Effector memory CD4-positive, alpha-beta T cell (primary cell): ENCODE data around the gene RAD9B.
"Not testable (repeated sequence)": the region's sequence is repeated elsewhere in the genome, so short reads cannot be mapped to it uniquely, and the experiment has no call there.

Source experiments
- DNase-seq, 3 donors: peaks; one replicate each; pipeline ENCODE4 v3.0.0-alpha.2; 2020
- H3K27ac ChIP-seq: 2 replicates; pipeline ENCODE4 v1.7.0; 2013; ENCODE audit warnings: mild to moderate bottlenecking, low read length, moderate library complexity; ENCODE audit not compliant: insufficient read depth, poor library complexity, severe bottlenecking
- H3K27me3 ChIP-seq: replicated peaks from 2 replicates; pipeline ENCODE4 v1.7.0; 2013; ENCODE audit warnings: mild to moderate bottlenecking, low read length; ENCODE audit not compliant: insufficient read depth, control insufficient read depth, poor library complexity, severe bottlenecking
- H3K36me3 ChIP-seq: 2 replicates; pipeline ENCODE4 v1.7.0; 2013; ENCODE audit warnings: mild to moderate bottlenecking, low read length, moderate library complexity; ENCODE audit not compliant: control insufficient read depth, insufficient read depth
- H3K4me1 ChIP-seq: 2 replicates; pipeline ENCODE4 v1.7.0; 2013; ENCODE audit warnings: low read length, mild to moderate bottlenecking; ENCODE audit not compliant: control insufficient read depth, insufficient read depth, poor library complexity, severe bottlenecking
- H3K4me3 ChIP-seq: 2 replicates; pipeline ENCODE4 v1.7.0; 2013; ENCODE audit warnings: low read length, low read depth, mild to moderate bottlenecking; ENCODE audit not compliant: insufficient read depth, poor library complexity, severe bottlenecking
- H3K9me3 ChIP-seq: 2 replicates; pipeline ENCODE4 v1.7.0; 2013; ENCODE audit warnings: mild to moderate bottlenecking, low read length, moderate library complexity; ENCODE audit not compliant: control insufficient read depth

The RAD9B gene

GRCh38 chr12:110475426-110475825 lies 26.7 kb upstream of the RAD9B start:
- Histone ChIP-seq H3K4me3 (no peak overlapping the region), H3K36me3 (peaks cover 3% of the 10 kb centered on the region)

GRCh38 chr12:110498984-110499706 lies 3.0 kb upstream of the RAD9B start:
- Histone ChIP-seq H3K9me3 (no peaks in the 10 kb centered on the region), H3K27me3 (no peaks in the 10 kb centered on the region), H3K27ac (no peak overlapping the region), H3K36me3 (peaks cover 9% of the 10 kb centered on the region), H3K4me3 (no peak overlapping the region), H3K4me1 (peaks cover 10% of the 10 kb centered on the region)
- DNase-seq = no peak

More at GRCh38 chr12:110475426-110475825, 26.7 kb upstream of the RAD9B start:
- no peaks in the 10 kb centered on the region for H3K4me1 ChIP-seq
- no peaks in the 10 kb centered on the region for H3K27me3 ChIP-seq
- no peak for DNase-seq
- H3K9me3 ChIP-seq = no peaks in the 10 kb centered on the region
- no peak overlapping the region for H3K27ac ChIP-seq

- H3K4me3 ChIP-seq = peak overlapping the region; percentile 83
- no peak for DNase-seq
- no peaks in the 10 kb centered on the region for H3K9me3 ChIP-seq
- H3K27me3 ChIP-seq = no peaks in the 10 kb centered on the region
- peaks cover 10% of the 10 kb centered on the region for H3K4me1 ChIP-seq
- H3K36me3 ChIP-seq = no peaks in the 10 kb centered on the region
- H3K27ac ChIP-seq = peak overlapping the region; percentile 90
These were observed 756 bp upstream of the RAD9B start for GRCh38 chr12:110501399-110501751.

- H3K27ac ChIP-seq = no peak overlapping the region
- H3K4me3 ChIP-seq = no peak overlapping the region
- no peaks in the 10 kb centered on the region for H3K9me3 ChIP-seq
- peaks cover 10% of the 10 kb centered on the region for H3K4me1 ChIP-seq
- no peak for DNase-seq
- H3K27me3 ChIP-seq = no peaks in the 10 kb centered on the region
- no peaks in the 10 kb centered on the region for H3K36me3 ChIP-seq
These were observed 1.3 kb downstream of the RAD9B start for GRCh38 chr12:110503432-110503831.

GRCh38 chr12:110505332-110505731 lies 3.2 kb downstream of the RAD9B start:
- peaks cover 10% of the 10 kb centered on the region for H3K4me1 ChIP-seq
- DNase-seq = no peak
- no peak overlapping the region for H3K27ac ChIP-seq
- no peak overlapping the region for H3K4me3 ChIP-seq
- H3K36me3 ChIP-seq = no peaks in the 10 kb centered on the region
- H3K27me3 ChIP-seq = no peaks in the 10 kb centered on the region
- no peaks in the 10 kb centered on the region for H3K9me3 ChIP-seq

- no peaks in the 10 kb centered on the region for H3K4me1 ChIP-seq
- no peak for DNase-seq
- H3K27me3 ChIP-seq = no peaks in the 10 kb centered on the region
- no peak overlapping the region for H3K27ac ChIP-seq
- H3K36me3 ChIP-seq = no peaks in the 10 kb centered on the region
- no peaks in the 10 kb centered on the region for H3K9me3 ChIP-seq
- H3K4me3 ChIP-seq = no peak overlapping the region
These were observed 6.0 kb downstream of the RAD9B start for GRCh38 chr12:110508071-110508586.

GRCh38 chr12:110513842-110514241 lies 11.7 kb downstream of the RAD9B start:
- Histone ChIP-seq H3K4me3 (no peak overlapping the region), H3K27ac (no peak overlapping the region), H3K9me3 (no peaks in the 10 kb centered on the region), H3K4me1 (no peaks in the 10 kb centered on the region), H3K36me3 (no peaks in the 10 kb centered on the region), H3K27me3 (no peaks in the 10 kb centered on the region)
- no peak for DNase-seq

GRCh38 chr12:110514363-110514762 lies 12.2 kb downstream of the RAD9B start:
- Histone ChIP-seq H3K4me1 (no peaks in the 10 kb centered on the region), H3K27me3 (no peaks in the 10 kb centered on the region), H3K36me3 (no peaks in the 10 kb centered on the region), H3K27ac (no peak overlapping the region), H3K9me3 (no peaks in the 10 kb centered on the region), H3K4me3 (no peak overlapping the region)
- no peak for DNase-seq

GRCh38 chr12:110516995-110517394 lies 14.9 kb downstream of the RAD9B start:
- Histone ChIP-seq H3K36me3 (no peaks in the 10 kb centered on the region), H3K9me3 (no peaks in the 10 kb centered on the region), H3K4me1 (no peaks in the 10 kb centered on the region), H3K4me3 (no peak overlapping the region), H3K27me3 (no peaks in the 10 kb centered on the region), H3K27ac (no peak overlapping the region)
- no peak for DNase-seq

GRCh38 chr12:110518014-110518413 lies 15.9 kb downstream of the RAD9B start:
- H3K36me3 ChIP-seq, H3K27me3 ChIP-seq, H3K27ac ChIP-seq, H3K4me1 ChIP-seq, H3K9me3 ChIP-seq, H3K4me3 ChIP-seq, DNase-seq: not testable (repeated sequence)
